HepG2 (cell line): ENCODE results near the gene CCL13. TPM values are rescaled to one million over a fixed set of nuclear protein-coding genes. Genes with fewer than 3 reads are reported as not detected.

Experiments used
- ATAC-seq: fragments of 200-7000 bp; cut with Tn5 transposase; 3 replicates; pipeline ENCODE4 v1.9.1; 2020; ENCODE audit warnings: mild to moderate bottlenecking, moderate library complexity
- BruUV-seq: library from RNA; stranded (reverse); fragments of 400-500 nt; replicated peaks from 2 replicates; lab custom pipeline; 2021; lab: Mats Ljungman, UMichigan
- CTCF ChIA-PET: fragments of 300-600 bp; formaldehyde crosslinking; extraction: SDS; loops from one replicate; lab custom pipeline; 2021; ENCODE audit warnings: low total read pairs, inconsistent platforms, low intra/inter-chr PET ratio; lab: Yijun Ruan, JAX
- POLR2A ChIA-PET: fragments of 350-600 bp; sonication (Branson Sonifier 250); formaldehyde crosslinking; loops from one replicate; lab custom pipeline; 2020; ENCODE audit warnings: antibody characterized with exemption, inconsistent platforms; lab: Yijun Ruan, JAX
- DNase-seq: peaks from one replicate; pipeline ENCODE4 v3.0.0-alpha.2; 2015; ENCODE audit warnings: low spot score
- FAIRE-seq: peaks from 3 replicates; lab custom pipeline; 2011; peaks lifted over from hg19 to GRCh38; lab: Jason Lieb, UNC
- H2AFZ ChIP-seq: one replicate; pipeline ENCODE4 v1.6.1; 2011; ENCODE audit warnings: low read length, inconsistent platforms
- H3K27ac ChIP-seq: fragments of 300-600 bp; 3 replicates; pipeline ENCODE4 v1.8.0; 2011; ENCODE audit warnings: mixed run types, mild to moderate bottlenecking, mixed read lengths, low read length, inconsistent platforms; ENCODE audit not compliant: insufficient read depth; ENCODE audit errors: extremely low read length
- H3K27me3 ChIP-seq, 2 experiments: fragments of 200-600 bp in 1 of 2; 2 replicates in 1 of 2; 3 replicates in 1 of 2; pipeline versions ENCODE4 v1.6.0 to v1.8.0; 2011; ENCODE audit warnings: low read length in 2 of 2, mild to moderate bottlenecking in 2 of 2, moderate library complexity in 2 of 2, inconsistent platforms in 1 of 2; ENCODE audit not compliant: insufficient read depth in 2 of 2, control insufficient read depth in 1 of 2
- H3K36me3 ChIP-seq, 2 experiments: fragments of 200-600 bp in 1 of 2; replicated peaks in 1 of 2; 2 replicates in 1 of 2; 3 replicates in 1 of 2; pipeline versions ENCODE4 v1.5.1 to v1.8.0; 2011; ENCODE audit warnings: low read length in 2 of 2, inconsistent platforms in 1 of 2; ENCODE audit not compliant: insufficient read depth in 2 of 2, control insufficient read depth in 1 of 2
- H3K4me1 ChIP-seq: 2 replicates; pipeline ENCODE4 v1.5.1; 2012; ENCODE audit warnings: low read length, inconsistent platforms; ENCODE audit not compliant: insufficient read depth
- H3K4me2 ChIP-seq: 2 replicates; pipeline ENCODE4 v1.6.0; 2011; ENCODE audit warnings: low read depth, low read length, inconsistent platforms
- H3K4me3 ChIP-seq, 3 experiments: fragments of 200-600 bp in 1 of 3; sonication (generic), shearing (Covaris generic) in 1 of 3; replicated peaks in 1 of 3; 2 replicates each; pipeline ENCODE4 v1.5.1; 2011 to 2016; ENCODE audit warnings: low read length in 3 of 3, inconsistent platforms in 2 of 3, low read depth in 2 of 3, mild to moderate bottlenecking in 2 of 3, control low read depth in 1 of 3, mixed read lengths in 1 of 3; ENCODE audit not compliant: insufficient read depth in 1 of 3
- H3K79me2 ChIP-seq: one replicate; pipeline ENCODE4 v1.6.1; 2011; ENCODE audit warnings: low read length, inconsistent platforms; ENCODE audit not compliant: insufficient read depth
- H3K9ac ChIP-seq: 2 replicates; pipeline ENCODE4 v1.6.0; 2011; ENCODE audit warnings: mild to moderate bottlenecking, low read depth, low read length, inconsistent platforms; ENCODE audit not compliant: insufficient read depth
- H3K9me3 ChIP-seq: 2 replicates; pipeline ENCODE4 v1.5.1; 2012; ENCODE audit warnings: mild to moderate bottlenecking, low read length
- H4K20me1 ChIP-seq: 2 replicates; pipeline ENCODE4 v1.6.0; 2011; ENCODE audit warnings: inconsistent platforms, mild to moderate bottlenecking, low read length, moderate library complexity; ENCODE audit not compliant: insufficient read depth
- ARNT ChIP-seq: fragments of 450-650 bp; IDR thresholded peaks from 2 replicates; pipeline ENCODE4 v1.6.1; 2017
- ELF3 ChIP-seq: IDR thresholded peaks from 2 replicates; pipeline ENCODE4 v1.6.1; 2016; ENCODE audit warnings: missing genetic modification reagents, missing compliant biosample characterization
- FOXJ3 ChIP-seq: sonication (generic); formaldehyde crosslinking; IDR thresholded peaks from 2 replicates; pipeline ENCODE4 v1.4.0; 2020; ENCODE audit warnings: missing genetic modification reagents, mild to moderate bottlenecking, borderline replicate concordance
- GATAD1 ChIP-seq: IDR thresholded peaks from 2 replicates; pipeline ENCODE4 v1.6.1; 2016; ENCODE audit warnings: missing genetic modification reagents, missing compliant biosample characterization
- IKZF1 ChIP-seq: fragments of 450-650 bp; IDR thresholded peaks from 2 replicates; pipeline ENCODE4 v1.7.1; 2016
- KDM3A ChIP-seq: IDR thresholded peaks from 2 replicates; pipeline ENCODE4 v1.6.1; 2018; ENCODE audit warnings: low read depth, missing compliant biosample characterization
- MNT ChIP-seq: fragments of 450-650 bp; IDR thresholded peaks from 2 replicates; pipeline ENCODE4 v1.6.1; 2016
- PBX2 ChIP-seq: IDR thresholded peaks from 2 replicates; pipeline ENCODE4 v1.6.1; 2016; ENCODE audit warnings: control low read depth
- PRDM10 ChIP-seq: sonication (generic); formaldehyde crosslinking; IDR thresholded peaks from 2 replicates; pipeline ENCODE4 v1.4.0; 2020; ENCODE audit warnings: low read depth, missing genetic modification reagents
- TRAFD1 ChIP-seq: sonication (generic); formaldehyde crosslinking; IDR thresholded peaks from 2 replicates; pipeline ENCODE4 v1.5.1; 2020; ENCODE audit warnings: missing genetic modification reagents, mild to moderate bottlenecking, borderline replicate concordance
- U2AF2 ChIP-seq: fragments of 200-400 bp; formaldehyde crosslinking; IDR thresholded peaks from 2 replicates; pipeline ENCODE4 v1.6.1; 2017; ENCODE audit warnings: low read depth, mild to moderate bottlenecking, low read length
- ZNF512 ChIP-seq: sonication (generic); formaldehyde crosslinking; IDR thresholded peaks from 2 replicates; pipeline ENCODE4 v1.4.0; 2020; ENCODE audit warnings: mild to moderate bottlenecking, missing genetic modification reagents
- ZNF563 ChIP-seq: sonication (generic); formaldehyde crosslinking; IDR thresholded peaks from 2 replicates; pipeline ENCODE4 v1.8.0; 2022; ENCODE audit warnings: mild to moderate bottlenecking, moderate library complexity, missing genetic modification reagents
- ZNF567 ChIP-seq: sonication (generic); formaldehyde crosslinking; IDR thresholded peaks from 2 replicates; pipeline ENCODE4 v1.8.1; 2023; ENCODE audit warnings: mild to moderate bottlenecking, missing genetic modification reagents, borderline replicate concordance
- ZNF761 ChIP-seq: sonication (generic); formaldehyde crosslinking; conservative IDR thresholded peaks from 2 replicates; pipeline ENCODE4 v1.4.0; 2020; ENCODE audit warnings: mild to moderate bottlenecking, missing genetic modification reagents
- WGBS: methylation state at CpG from one replicate; pipeline ENCODE4 v1.1.6; 2017; ENCODE audit warnings: low lambda C conversion rate; 5-methylcytosine and 5-hydroxymethylcytosine counted together
- in situ Hi-C: cut with HindIII; loops from 2 replicates; pipeline ENCODE4 v1.10.0; 2017; ENCODE audit warnings: low pct_unique_long_range_greater_than_20kb; ENCODE audit not compliant: extremely low pct_ligation_motif_present
- intact Hi-C: fragments of 100-400 bp; cut with micrococcal nuclease; formaldehyde crosslinking; loops from one replicate; pipeline ENCODE4 v1.10.0; 2022; ENCODE audit not compliant: unreplicated experiment
- polyA plus RNA-seq, 8 experiments: library from polyadenylated mRNA; depleted of rRNA in 3 of 8; stranded (reverse) in 7 of 8; unstranded in 1 of 8; fragments of >200 nt; fragmentation: Illumina TruSeq in 4 of 8; extraction: Trizol in 4 of 8; gene quantifications; 2 replicates each; pipeline versions ENCODE4 v1.2.1 to v1.2.3, GENCODE V29; 2011 to 2016; ENCODE audit warnings: low read depth in 4 of 8, missing spikeins in 1 of 8, mixed read lengths in 1 of 8; ENCODE audit not compliant: insufficient read depth in 1 of 8
- total RNA-seq, 5 experiments: library from RNA; depleted of rRNA; stranded (reverse); fragments of >200 nt; fragmentation: Illumina TruSeq; extraction: Trizol; gene quantifications; 2 replicates each; pipeline ENCODE4 v1.2.3, GENCODE V29; 2016; ENCODE audit warnings: low read depth in 1 of 5

Gene CCL13
- total and polyA plus RNA-seq, 2 of the 13 experiments (the other 11 are each of a cell fraction or from before 2014, with no cell fraction given), result not detected

- no peak for TF ChIP-seq PRDM10 (CRISPR knock-in tag)
- TF ChIP-seq ZNF567 (CRISPR knock-in tag), result no peak
- no peak for TF ChIP-seq FOXJ3
- TF ChIP-seq, all 625 proteins: peak for 0
Observed at GRCh38 chr17:34357398-34357797, 1.1 kb downstream of the CCL13 start (continued).

GRCh38 chr17:34358631-34359030 is 2.4 kb downstream of the CCL13 start:
- Histone ChIP-seq H3K27ac (no peak overlapping the region), H3K36me3 (no peaks in the 10 kb centered on the region), H3K4me2 (no peak overlapping the region), H2AFZ (no peak overlapping the region), H3K79me2 (no peaks in the 10 kb centered on the region), H3K4me3 (no peak overlapping the region), H3K9me3 (no peaks in the 10 kb centered on the region), H4K20me1 (no peaks in the 10 kb centered on the region), H3K9ac (no peak overlapping the region), H3K27me3 (no peaks in the 10 kb centered on the region), H3K4me1 (no peaks in the 10 kb centered on the region)
- 23% methylated on average over 3 of the region's 3 CpGs for WGBS
- FAIRE-seq (no peak), ATAC-seq (no peak), DNase-seq (no peak)
- in situ Hi-C loops (no loop called here), intact Hi-C loops (no loop called here)
- ChIA-PET CTCF (interaction anchor here (6.2 kb wide), 1 partner anchor 159 kb away, joined by 246 read pairs; no protein-coding TSS in a partner anchor), POLR2A (no interaction called here)
- BruUV-seq, result no TSS peak
- no peak for TF ChIP-seq ELF3 (CRISPR knock-in tag)
- TF ChIP-seq PBX2, result no peak
- TF ChIP-seq ZNF761, result no peak
- no peak for TF ChIP-seq ZNF563 (CRISPR knock-in tag)
- no peak for TF ChIP-seq U2AF2
- TF ChIP-seq GATAD1 (CRISPR knock-in tag), result no peak
- no peak for TF ChIP-seq ZNF512 (CRISPR knock-in tag)
- TF ChIP-seq TRAFD1 (CRISPR knock-in tag), result no peak
- no peak for TF ChIP-seq MNT
- no peak for TF ChIP-seq KDM3A (CRISPR knock-in tag)
- no peak for TF ChIP-seq IKZF1
- TF ChIP-seq ARNT, result no peak
